ENCODE results near the gene CLASP1. TPM values are rescaled to one million over a fixed set of nuclear protein-coding genes. Genes with fewer than 3 reads are reported as not detected.

The CLASP1 gene
- polyA plus RNA-seq, 1 donor from 2014 or later, result 16.0 TPM

- Mint-ChIP-seq H3K36me3 (peaks cover 5% of the 10 kb centered on the region), H3K27ac (peak overlapping the region in 1 of 3 donors; percentile 80), H3K9me3 (no peaks in the 10 kb centered on the region), H3K27me3 (no peaks in the 10 kb centered on the region), H3K4me1 (peaks cover 26 to 43% (median 39%) of the 10 kb centered on the region in 3 donors), H3K4me3 (no peak overlapping the region)
These were observed 54.0 kb downstream of the CLASP1 start for GRCh38 chr2:121595012-121595891.

- Mint-ChIP-seq H3K9me3 (no peaks in the 10 kb centered on the region), H3K4me3 (no peak overlapping the region), H3K27me3 (no peaks in the 10 kb centered on the region), H3K36me3 (peaks cover 8% of the 10 kb centered on the region), H3K27ac (no peak overlapping the region), H3K4me1 (peaks cover 13 to 19% (median 18%) of the 10 kb centered on the region in 3 donors)
These were observed 58.1 kb downstream of the CLASP1 start for GRCh38 chr2:121591199-121591598.

- Mint-ChIP-seq H3K27me3 (no peaks in the 10 kb centered on the region), H3K4me1 (peaks cover 9 to 19% (median 10%) of the 10 kb centered on the region in 3 donors), H3K9me3 (no peaks in the 10 kb centered on the region), H3K27ac (no peak overlapping the region), H3K4me3 (no peak overlapping the region), H3K36me3 (peaks cover 8% of the 10 kb centered on the region)
These were observed 60.9 kb downstream of the CLASP1 start for GRCh38 chr2:121588357-121588756.

GRCh38 chr2:121587131-121587530, 62.1 kb downstream of the CLASP1 start:
- Mint-ChIP-seq H3K27me3 (no peaks in the 10 kb centered on the region), H3K9me3 (no peaks in the 10 kb centered on the region), H3K4me3 (no peak overlapping the region), H3K36me3 (peaks cover 11% of the 10 kb centered on the region), H3K27ac (no peak overlapping the region), H3K4me1 (peaks cover 12 to 18% (median 13%) of the 10 kb centered on the region in 3 donors)

- Mint-ChIP-seq H3K27me3 (no peaks in the 10 kb centered on the region), H3K27ac (no peak overlapping the region), H3K9me3 (no peaks in the 10 kb centered on the region), H3K4me3 (no peak overlapping the region), H3K36me3 (peaks cover 8% of the 10 kb centered on the region), H3K4me1 (peaks cover 4 to 14% (median 9%) of the 10 kb centered on the region in 3 donors)
These were observed 64.5 kb downstream of the CLASP1 start for GRCh38 chr2:121584741-121585140.

GRCh38 chr2:121583555-121583954, 65.7 kb downstream of the CLASP1 start:
- Mint-ChIP-seq H3K27ac (no peak overlapping the region), H3K4me1 (peaks cover 4 to 19% (median 15%) of the 10 kb centered on the region in 3 donors), H3K9me3 (no peaks in the 10 kb centered on the region), H3K27me3 (no peaks in the 10 kb centered on the region), H3K4me3 (no peak overlapping the region), H3K36me3 (peaks cover 7% of the 10 kb centered on the region)

GRCh38 chr2:121582272-121582671, 67.0 kb downstream of the CLASP1 start:
- Mint-ChIP-seq H3K36me3 (peaks cover 7% of the 10 kb centered on the region), H3K27me3 (no peaks in the 10 kb centered on the region), H3K4me3 (no peak overlapping the region), H3K27ac (no peak overlapping the region), H3K4me1 (peaks cover 4 to 24% (median 17%) of the 10 kb centered on the region in 3 donors), H3K9me3 (no peaks in the 10 kb centered on the region)

- H3K27ac Mint-ChIP-seq, result no peak overlapping the region
- peaks cover 4 to 30% (median 14%) of the 10 kb centered on the region in 3 donors for H3K4me1 Mint-ChIP-seq
- no peak overlapping the region for H3K4me3 Mint-ChIP-seq
- peaks cover 6% of the 10 kb centered on the region for H3K36me3 Mint-ChIP-seq
- no peaks in the 10 kb centered on the region for H3K27me3 Mint-ChIP-seq
- H3K9me3 Mint-ChIP-seq, result no peaks in the 10 kb centered on the region
These were observed 70.0 kb downstream of the CLASP1 start for GRCh38 chr2:121579309-121579708.

GRCh38 chr2:121577381-121577780, 71.9 kb downstream of the CLASP1 start:
- H3K36me3 Mint-ChIP-seq, result peaks cover 3% of the 10 kb centered on the region
- H3K4me1 Mint-ChIP-seq, result peaks cover 2 to 26% (median 11%) of the 10 kb centered on the region in 3 donors
- no peaks in the 10 kb centered on the region for H3K27me3 Mint-ChIP-seq
- H3K9me3 Mint-ChIP-seq, result no peaks in the 10 kb centered on the region
- H3K4me3 Mint-ChIP-seq, result no peak overlapping the region
- H3K27ac Mint-ChIP-seq, result peak overlapping the region in 1 of 3 donors; percentile 11

GRCh38 chr2:121576263-121576662, 73.0 kb downstream of the CLASP1 start:
- H3K27ac Mint-ChIP-seq, result no peak overlapping the region

GRCh38 chr2:121575800-121576199, 73.5 kb downstream of the CLASP1 start:
- H3K4me3 Mint-ChIP-seq, result no peak overlapping the region
- H3K4me1 Mint-ChIP-seq, result peaks cover 0 to 31% (median 10%) of the 10 kb centered on the region in 3 donors

More at GRCh38 chr2:121576263-121576662, 73.0 kb downstream of the CLASP1 start:
- Mint-ChIP-seq H3K27me3 (no peaks in the 10 kb centered on the region), H3K36me3 (peaks cover 2% of the 10 kb centered on the region), H3K4me3 (no peak overlapping the region), H3K9me3 (no peaks in the 10 kb centered on the region), H3K4me1 (peaks cover 0 to 31% (median 11%) of the 10 kb centered on the region in 3 donors)

GRCh38 chr2:121570667-121571055, 78.6 kb downstream of the CLASP1 start:
- Mint-ChIP-seq H3K4me3 (no peak overlapping the region), H3K27me3 (no peaks in the 10 kb centered on the region), H3K27ac (no peak overlapping the region), H3K9me3 (no peaks in the 10 kb centered on the region), H3K4me1 (peaks cover 0 to 13% (median 1%) of the 10 kb centered on the region in 3 donors), H3K36me3 (no peaks in the 10 kb centered on the region)

More at GRCh38 chr2:121575800-121576199, 73.5 kb downstream of the CLASP1 start:
- Mint-ChIP-seq H3K27me3 (no peaks in the 10 kb centered on the region), H3K27ac (no peak overlapping the region), H3K9me3 (no peaks in the 10 kb centered on the region), H3K36me3 (peaks cover 2% of the 10 kb centered on the region)

- no peaks in the 10 kb centered on the region for H3K36me3 Mint-ChIP-seq
- no peaks in the 10 kb centered on the region for H3K27me3 Mint-ChIP-seq
- no peak overlapping the region for H3K4me3 Mint-ChIP-seq
- peaks cover 0 to 9% (median 1%) of the 10 kb centered on the region in 3 donors for H3K4me1 Mint-ChIP-seq
- no peaks in the 10 kb centered on the region for H3K9me3 Mint-ChIP-seq
- H3K27ac Mint-ChIP-seq, result no peak overlapping the region
These were observed 79.1 kb downstream of the CLASP1 start for GRCh38 chr2:121570036-121570666.

- peaks cover 0 to 11% (median 0%) of the 10 kb centered on the region in 3 donors for H3K9me3 Mint-ChIP-seq
- peaks cover 8% of the 10 kb centered on the region for H3K36me3 Mint-ChIP-seq
- peak overlapping the region in 1 of 3 donors; percentile 1 for H3K27ac Mint-ChIP-seq
- H3K27me3 Mint-ChIP-seq, result no peaks in the 10 kb centered on the region
- peaks cover 3 to 9% (median 9%) of the 10 kb centered on the region in 3 donors for H3K4me1 Mint-ChIP-seq
- no peak overlapping the region for H3K4me3 Mint-ChIP-seq
These were observed 81.3 kb downstream of the CLASP1 start for GRCh38 chr2:121567957-121568409.

- H3K27me3 Mint-ChIP-seq, result no peaks in the 10 kb centered on the region
- no peak overlapping the region for H3K4me3 Mint-ChIP-seq
- peaks cover 6 to 12% (median 9%) of the 10 kb centered on the region in 3 donors for H3K4me1 Mint-ChIP-seq
- H3K27ac Mint-ChIP-seq, result peak overlapping the region in 1 of 3 donors; percentile 58
- peaks cover 11% of the 10 kb centered on the region for H3K36me3 Mint-ChIP-seq
- H3K9me3 Mint-ChIP-seq, result peaks cover 0 to 11% (median 0%) of the 10 kb centered on the region in 3 donors
These were observed 81.8 kb downstream of the CLASP1 start for GRCh38 chr2:121567452-121567851.
